Naive thymus-derived CD8-positive, alpha-beta T cell (primary cell): ENCODE results near the gene ELFN1. TPM values are rescaled to one million over a fixed set of nuclear protein-coding genes. Genes with fewer than 3 reads are reported as not detected.

Source experiments
- ATAC-seq, 2 donors: fragments of 150-1000 bp; cut with Tn5 transposase in 1 of 2; sonication (Bioruptor Pico), chemical (Tn5 transposase) in 1 of 2; 1 replicate in 1 of 2; 2 replicates in 1 of 2; pipeline ENCODE4 v1.10.0; 2021; ENCODE audit warnings: mild to moderate bottlenecking in 2 of 2, moderate library complexity in 2 of 2
- POLR2A ChIA-PET: fragments of 350-600 bp; sonication (Branson Sonifier 250); formaldehyde crosslinking; loops from one replicate; lab custom pipeline; 2021; ENCODE audit warnings: antibody characterized with exemption; lab: Charles Lee
- DNase-seq, 10 donors: peaks; one replicate each; pipeline versions ENCODE4 v3.0.0 to v3.0.0-alpha.2; 2020 to 2022
- H3K27ac Mint-ChIP-seq, 10 donors: one replicate each; pipeline ENCODE4 v1.8.0; 2020 to 2022; ENCODE audit warnings: mild to moderate bottlenecking in 10 of 10, mixed read lengths in 10 of 10, moderate library complexity in 4 of 10, inconsistent platforms in 1 of 10
- H3K27me3 Mint-ChIP-seq, 5 donors: one replicate each; pipeline ENCODE4 v1.8.0; 2021 to 2022; ENCODE audit warnings: mixed read lengths in 5 of 5
- H3K36me3 Mint-ChIP-seq, 3 donors: one replicate each; pipeline ENCODE4 v1.8.0; 2020 to 2022; ENCODE audit warnings: mixed read lengths in 3 of 3, mild to moderate bottlenecking in 2 of 3, inconsistent platforms in 1 of 3
- H3K4me1 Mint-ChIP-seq, 4 donors: one replicate each; pipeline ENCODE4 v1.8.0; 2021 to 2022; ENCODE audit warnings: mixed read lengths in 4 of 4
- H3K4me3 Mint-ChIP-seq, 10 donors: one replicate each; pipeline ENCODE4 v1.8.0; 2020 to 2022; ENCODE audit warnings: mild to moderate bottlenecking in 10 of 10, mixed read lengths in 10 of 10, moderate library complexity in 6 of 10, inconsistent platforms in 1 of 10
- H3K9me3 Mint-ChIP-seq, 9 donors: one replicate each; pipeline ENCODE4 v1.8.0; 2020 to 2022; ENCODE audit warnings: mixed read lengths in 9 of 9, mild to moderate bottlenecking in 3 of 9, inconsistent platforms in 1 of 9, moderate library complexity in 1 of 9
- polyA plus RNA-seq, 3 donors: library from polyadenylated mRNA; unstranded; fragments of 300-500 nt; fragmentation: Illumina TruSeq; gene quantifications; one replicate each; pipeline ENCODE4 v1.2.3, GENCODE V29; 2021
- total RNA-seq, 8 experiments: library from RNA in 2 of 8; stranded (reverse) in 2 of 8; gene quantifications; one replicate each; pipeline ENCODE4 v1.2.3 and lab custom pipeline; 2021 to 2026

Gene ELFN1
- total RNA-seq (not detected), polyA plus RNA-seq (not detected), total RNA-seq (lab: John Stamatoyannopoulos, UW) (0 to 0.29 (median 0.03) reads per million in 6 experiments)

GRCh38 chr7:1669954-1670893 lies at the start of gene ELFN1:
ELFN1 (plus strand) TSS chr7:1670277; CDS start chr7:1744597, 74,320 bp downstream.
- DNase-seq (no peak), ATAC-seq (no peak)
- H3K4me1 Mint-ChIP-seq, result peaks cover 3 to 21% (median 15%) of the 10 kb centered on the region in 4 donors
- H3K27me3 Mint-ChIP-seq, result peaks cover 2 to 56% (median 20%) of the 10 kb centered on the region in 5 donors
- POLR2A ChIA-PET, result no interaction called here
- no peaks in the 10 kb centered on the region for H3K9me3 Mint-ChIP-seq
- H3K27ac Mint-ChIP-seq, result no peak within 1 kb of the TSS
- peak within 1 kb of the TSS; percentile 28 to 87 (median 70) for H3K4me3 Mint-ChIP-seq
- peaks cover 0 to 2% (median 0%) of the 10 kb centered on the region in 3 donors for H3K36me3 Mint-ChIP-seq

GRCh38 chr7:1620835-1621234 lies 49.2 kb upstream of the ELFN1 start:
- POLR2A ChIA-PET, result no interaction called here
- H3K27ac Mint-ChIP-seq, result no peak overlapping the region
- ATAC-seq, result no peak

GRCh38 chr7:1621718-1622117 lies 48.4 kb upstream of the ELFN1 start:
- DNase-seq (no peak), ATAC-seq (no peak)
- H3K36me3 Mint-ChIP-seq, result no peaks in the 10 kb centered on the region
- H3K4me3 Mint-ChIP-seq, result no peak overlapping the region
- H3K9me3 Mint-ChIP-seq, result peaks cover 0 to under 1% (median 0%) of the 10 kb centered on the region in 9 donors
- H3K27me3 Mint-ChIP-seq, result peaks cover 0 to 5% (median 2%) of the 10 kb centered on the region in 5 donors
- POLR2A ChIA-PET, result no interaction called here
- peaks cover 0 to 6% (median 0%) of the 10 kb centered on the region in 4 donors for H3K4me1 Mint-ChIP-seq
- no peak overlapping the region for H3K27ac Mint-ChIP-seq

More at GRCh38 chr7:1620835-1621234, 49.2 kb upstream of the ELFN1 start:
- Mint-ChIP-seq H3K4me1 (peaks cover 0 to 6% (median 0%) of the 10 kb centered on the region in 4 donors), H3K36me3 (no peaks in the 10 kb centered on the region), H3K27me3 (peaks cover 0 to 5% (median 2%) of the 10 kb centered on the region in 5 donors), H3K9me3 (no peaks in the 10 kb centered on the region), H3K4me3 (no peak overlapping the region)
- DNase-seq, result no peak

GRCh38 chr7:1622441-1622840 lies 47.6 kb upstream of the ELFN1 start:
- DNase-seq (no peak), ATAC-seq (no peak)
- Mint-ChIP-seq H3K36me3 (no peaks in the 10 kb centered on the region), H3K27ac (peak overlapping the region in 1 of 10 donors; percentile 53), H3K4me3 (no peak overlapping the region), H3K4me1 (peaks cover 0 to 6% (median 0%) of the 10 kb centered on the region in 4 donors), H3K9me3 (peaks cover 0 to 3% (median 0%) of the 10 kb centered on the region in 9 donors), H3K27me3 (peaks cover 0 to 5% (median 1%) of the 10 kb centered on the region in 5 donors)
- POLR2A ChIA-PET, result no interaction called here

- H3K9me3 Mint-ChIP-seq, result peaks cover 0 to 3% (median 0%) of the 10 kb centered on the region in 9 donors
- ATAC-seq (no peak), DNase-seq (no peak)
- H3K36me3 Mint-ChIP-seq, result no peaks in the 10 kb centered on the region
- H3K4me1 Mint-ChIP-seq, result peaks cover 0 to 2% (median 0%) of the 10 kb centered on the region in 4 donors
- H3K27me3 Mint-ChIP-seq, result peaks cover 0 to 1% (median 0%) of the 10 kb centered on the region in 5 donors
- POLR2A ChIA-PET, result no interaction called here
- H3K4me3 Mint-ChIP-seq, result no peak overlapping the region
- H3K27ac Mint-ChIP-seq, result no peak overlapping the region
Measured at GRCh38 chr7:1623810-1624209, 46.3 kb upstream of the ELFN1 start.

- POLR2A ChIA-PET, result no interaction called here
- H3K27ac Mint-ChIP-seq, result peak overlapping the region in 2 of 10 donors; percentile 40 to 62
- no peaks in the 10 kb centered on the region for H3K36me3 Mint-ChIP-seq
- H3K4me3 Mint-ChIP-seq, result no peak overlapping the region
- peaks cover 0 to 5% (median 0%) of the 10 kb centered on the region in 9 donors for H3K9me3 Mint-ChIP-seq
- no peak for ATAC-seq
- no peak for DNase-seq
- H3K27me3 Mint-ChIP-seq, result peaks cover 0 to 3% (median 0%) of the 10 kb centered on the region in 5 donors
- peaks cover 0 to 2% (median 0%) of the 10 kb centered on the region in 4 donors for H3K4me1 Mint-ChIP-seq
Measured at GRCh38 chr7:1624999-1625927, 44.8 kb upstream of the ELFN1 start.

- no peak overlapping the region for H3K27ac Mint-ChIP-seq
- H3K9me3 Mint-ChIP-seq, result peaks cover 0 to 10% (median 2%) of the 10 kb centered on the region in 9 donors
- ATAC-seq, result no peak
- no peak overlapping the region for H3K4me3 Mint-ChIP-seq
- H3K36me3 Mint-ChIP-seq, result no peaks in the 10 kb centered on the region
- DNase-seq, result peak in 1 of 10 donors; percentile 11
- POLR2A ChIA-PET, result no interaction called here
- H3K4me1 Mint-ChIP-seq, result peaks cover 0 to 2% (median 0%) of the 10 kb centered on the region in 4 donors
- H3K27me3 Mint-ChIP-seq, result peaks cover 8 to 15% (median 10%) of the 10 kb centered on the region in 5 donors
Measured at GRCh38 chr7:1626769-1627168, 43.3 kb upstream of the ELFN1 start.

GRCh38 chr7:1630700-1631336 lies 39.3 kb upstream of the ELFN1 start:
- POLR2A ChIA-PET, result no interaction called here

GRCh38 chr7:1631678-1632077 lies 38.4 kb upstream of the ELFN1 start:
- DNase-seq, result no peak
- no peak for ATAC-seq
- POLR2A ChIA-PET, result no interaction called here
- H3K27me3 Mint-ChIP-seq, result peaks cover 9 to 36% (median 15%) of the 10 kb centered on the region in 5 donors
- peaks cover 0 to 33% (median 11%) of the 10 kb centered on the region in 9 donors for H3K9me3 Mint-ChIP-seq
- H3K4me1 Mint-ChIP-seq, result no peaks in the 10 kb centered on the region
- peaks cover 0 to 12% (median 7%) of the 10 kb centered on the region in 3 donors for H3K36me3 Mint-ChIP-seq
- no peak overlapping the region for H3K4me3 Mint-ChIP-seq
- H3K27ac Mint-ChIP-seq, result no peak overlapping the region

More at GRCh38 chr7:1630700-1631336, 39.3 kb upstream of the ELFN1 start:
- no peak for ATAC-seq
- Mint-ChIP-seq H3K36me3 (peaks cover 0 to 10% (median 5%) of the 10 kb centered on the region in 3 donors), H3K27me3 (peaks cover 9 to 36% (median 15%) of the 10 kb centered on the region in 5 donors), H3K9me3 (peaks cover 0 to 25% (median 8%) of the 10 kb centered on the region in 9 donors), H3K4me1 (no peaks in the 10 kb centered on the region), H3K4me3 (no peak overlapping the region), H3K27ac (peak overlapping the region in 1 of 10 donors; percentile 35)
- peak in 1 of 10 donors; percentile 7 for DNase-seq

GRCh38 chr7:1632506-1632905 lies 37.6 kb upstream of the ELFN1 start:
- Mint-ChIP-seq H3K27ac (no peak overlapping the region), H3K36me3 (peaks cover 0 to 12% (median 11%) of the 10 kb centered on the region in 3 donors), H3K27me3 (peaks cover 9 to 36% (median 15%) of the 10 kb centered on the region in 5 donors), H3K4me3 (no peak overlapping the region), H3K9me3 (peaks cover 0 to 41% (median 15%) of the 10 kb centered on the region in 9 donors), H3K4me1 (no peaks in the 10 kb centered on the region)
- POLR2A ChIA-PET, result no interaction called here
- no peak for DNase-seq
- no peak for ATAC-seq

GRCh38 chr7:1632916-1633785 lies 36.9 kb upstream of the ELFN1 start:
- Mint-ChIP-seq H3K4me1 (no peaks in the 10 kb centered on the region), H3K27me3 (peaks cover 9 to 36% (median 15%) of the 10 kb centered on the region in 5 donors), H3K9me3 (peaks cover 0 to 41% (median 15%) of the 10 kb centered on the region in 9 donors), H3K27ac (no peak overlapping the region), H3K36me3 (peaks cover 0 to 12% (median 11%) of the 10 kb centered on the region in 3 donors), H3K4me3 (no peak overlapping the region)
- ATAC-seq, result no peak
- DNase-seq, result no peak
- POLR2A ChIA-PET, result no interaction called here
